PC-3 (cell line): ENCODE measurements around the gene SH3BP4. TPM values are rescaled to one million over a fixed set of nuclear protein-coding genes. Genes with fewer than 3 reads are reported as not detected.

ENCODE experiments used
- ATAC-seq: fragments of 200-7000 bp; cut with Tn5 transposase; 2 replicates; pipeline ENCODE4 v1.9.1; 2020; ENCODE audit warnings: mild to moderate bottlenecking, moderate library complexity
- BruUV-seq: library from RNA; stranded (reverse); fragments of 400-500 nt; replicated peaks from 2 replicates; lab custom pipeline; 2021; lab: Mats Ljungman, UMichigan
- CTCF ChIA-PET: fragments of 300-600 bp; sonication (Branson Sonifier 250); formaldehyde crosslinking; loops from one replicate; lab custom pipeline; 2022; ENCODE audit warnings: antibody characterized with exemption; lab: Charles Lee
- POLR2A ChIA-PET: fragments of 300-600 bp; sonication (Branson Sonifier 250); formaldehyde crosslinking; loops from one replicate; lab custom pipeline; 2022; ENCODE audit warnings: antibody characterized with exemption; ENCODE audit not compliant: unreplicated experiment; lab: Charles Lee
- DNase-seq: peaks from one replicate; pipeline ENCODE4 v3.0.0-alpha.2; 2015
- H2AFZ ChIP-seq: fragments of 300-600 bp; sonication (generic); 2 replicates; pipeline ENCODE4 v1.6.0; 2016; ENCODE audit warnings: antibody characterized with exemption, low read length
- H3F3A ChIP-seq: fragments of 300-600 bp; sonication (generic); one replicate; pipeline ENCODE4 v1.6.0; 2017; ENCODE audit warnings: antibody characterized with exemption, low read length, control low read depth, mild to moderate bottlenecking; ENCODE audit not compliant: unreplicated experiment
- H3K27ac ChIP-seq: fragments of 300-600 bp; sonication (generic); 2 replicates; pipeline ENCODE4 v1.5.1; 2016; ENCODE audit warnings: mild to moderate bottlenecking, low read length
- H3K27me3 ChIP-seq: fragments of 300-600 bp; sonication (generic); 2 replicates; pipeline ENCODE4 v1.6.1; 2016; ENCODE audit warnings: low read length, mixed read lengths
- H3K36me3 ChIP-seq: fragments of 300-600 bp; sonication (generic); 2 replicates; pipeline ENCODE4 v1.6.1; 2016; ENCODE audit warnings: low read depth, mixed run types, low read length, mixed read lengths
- H3K4me1 ChIP-seq: fragments of 300-600 bp; sonication (generic); 2 replicates; pipeline ENCODE4 v1.5.1; 2016; ENCODE audit warnings: low read length; ENCODE audit not compliant: insufficient read depth
- H3K4me2 ChIP-seq: fragments of 300-600 bp; sonication (generic); 2 replicates; pipeline ENCODE4 v1.6.0; 2016; ENCODE audit warnings: low read length
- H3K4me3 ChIP-seq: fragments of 300-600 bp; sonication (generic); 2 replicates; pipeline ENCODE4 v1.5.1; 2016; ENCODE audit warnings: mild to moderate bottlenecking, low read length, mixed read lengths
- H3K79me2 ChIP-seq: fragments of 300-600 bp; sonication (generic); 2 replicates; pipeline ENCODE4 v1.6.1; 2017; ENCODE audit warnings: low read length, mixed read lengths
- H3K9ac ChIP-seq: fragments of 300-600 bp; sonication (generic); 2 replicates; pipeline ENCODE4 v1.6.0; 2016; ENCODE audit warnings: mild to moderate bottlenecking, low read length
- H3K9me2 ChIP-seq: fragments of 300-600 bp; sonication (generic); replicated peaks from 2 replicates; pipeline ENCODE4 v1.6.1; 2016; ENCODE audit warnings: mixed run types, low read length, mixed read lengths
- H3K9me3 ChIP-seq: fragments of 300-600 bp; sonication (generic); 2 replicates; pipeline ENCODE4 v1.6.1; 2016; ENCODE audit warnings: low read length, mixed read lengths
- H4K20me1 ChIP-seq: fragments of 300-600 bp; sonication (generic); 2 replicates; pipeline ENCODE4 v1.6.1; 2016; ENCODE audit warnings: low read length, mixed read lengths
- CTCF ChIP-seq: fragments of 300-600 bp; sonication (generic); conservative IDR thresholded peaks from 2 replicates; pipeline ENCODE4 v1.5.1; 2017; ENCODE audit warnings: antibody characterized with exemption, low read depth, mild to moderate bottlenecking, low read length
- EZH2 ChIP-seq: fragments of 300-600 bp; sonication (generic); IDR thresholded peaks from one replicate; pipeline ENCODE4 v1.6.1; 2017; ENCODE audit warnings: antibody characterized with exemption, mild to moderate bottlenecking, low read length; ENCODE audit not compliant: unreplicated experiment
- EZH2phosphoT487 ChIP-seq: fragments of 300-600 bp; sonication (generic); IDR thresholded peaks from 2 replicates; pipeline ENCODE4 v1.6.1; 2018; ENCODE audit warnings: mild to moderate bottlenecking, antibody characterized with exemption, low read length, borderline replicate concordance
- intact Hi-C: fragments of 100-400 bp; cut with micrococcal nuclease; formaldehyde crosslinking; loops from 2 replicates; pipeline ENCODE4 v1.9.0; 2023
- total RNA-seq: library from RNA; depleted of rRNA; stranded (reverse); fragments of >200 nt; gene quantifications from 2 replicates; pipeline ENCODE4 v1.2.3, GENCODE V29; 2014

SH3BP4 gene
- total RNA-seq, 1 experiment from 2014 or later = 35.2 TPM

- no peaks in the 10 kb centered on the region for H3K36me3 ChIP-seq
- peak overlapping the region; percentile 56 for H3K4me2 ChIP-seq
- peak overlapping the region; percentile 24 for H3K27ac ChIP-seq
- H3K79me2 ChIP-seq = no peaks in the 10 kb centered on the region
- H3K9me2 ChIP-seq = no peaks in the 10 kb centered on the region
- peak; percentile 68 for ATAC-seq
- peak; percentile 71 for DNase-seq
- ChIA-PET POLR2A (no interaction called here), CTCF (interaction anchor here (0.6 to 0.7 kb wide), 3 partner anchors 48 to 497 kb away, joined by 3 to 4 read pairs (median 4); no protein-coding TSS in a partner anchor)
- no TSS peak for BruUV-seq
- no peak overlapping the region; the same call in 1 of the 2 replicates for H3K4me3 ChIP-seq
- no peaks in the 10 kb centered on the region for H4K20me1 ChIP-seq
- no peaks in the 10 kb centered on the region for H3K9me3 ChIP-seq
- H3K4me1 ChIP-seq = peaks cover 24% of the 10 kb centered on the region
- H3F3A ChIP-seq = no peaks in the 10 kb centered on the region
- no peak overlapping the region for H3K9ac ChIP-seq
- H2AFZ ChIP-seq = peak overlapping the region; percentile 7; the same call in 1 of the 2 replicates
- no peak for TF ChIP-seq EZH2phosphoT487
- TF ChIP-seq CTCF = peak; percentile 32; the same call in 1 of the 2 replicates
- no peaks in the 10 kb centered on the region for H3K27me3 ChIP-seq
- intact Hi-C loops = loop anchor here (1.0 to 10.0 kb wide), 2 partner anchors 71 to 113 kb away; no protein-coding TSS in a partner anchor
Observed at GRCh38 chr2:235098269-235098668, 146.5 kb downstream of the SH3BP4 start.

- no peaks in the 10 kb centered on the region for H3F3A ChIP-seq
- no peaks in the 10 kb centered on the region for H3K36me3 ChIP-seq
- no peaks in the 10 kb centered on the region for H3K79me2 ChIP-seq
- H3K27ac ChIP-seq = peak overlapping the region; percentile 24
- H3K4me1 ChIP-seq = peaks cover 24% of the 10 kb centered on the region
- H3K9ac ChIP-seq = no peak overlapping the region
- no peaks in the 10 kb centered on the region for H4K20me1 ChIP-seq
- ChIA-PET CTCF (interaction anchor here (0.6 to 0.7 kb wide), 3 partner anchors 49 to 496 kb away, joined by 3 to 4 read pairs (median 4); no protein-coding TSS in a partner anchor), POLR2A (interaction anchor here (0.6 kb wide), 1 partner anchor 141 kb away, joined by 3 read pairs; no protein-coding TSS in a partner anchor)
- intact Hi-C loops = loop anchor here (1.0 to 10.0 kb wide), 2 partner anchors 72 to 114 kb away; no protein-coding TSS in a partner anchor
- DNase-seq (peak; percentile 70), ATAC-seq (peak; percentile 90)
- peak overlapping the region; percentile 7; the same call in 1 of the 2 replicates for H2AFZ ChIP-seq
- no TSS peak for BruUV-seq
- H3K4me2 ChIP-seq = peak overlapping the region; percentile 56
- no peaks in the 10 kb centered on the region for H3K9me2 ChIP-seq
- H3K4me3 ChIP-seq = no peak overlapping the region; the same call in 1 of the 2 replicates
- H3K27me3 ChIP-seq = no peaks in the 10 kb centered on the region
- no peaks in the 10 kb centered on the region for H3K9me3 ChIP-seq
- TF ChIP-seq EZH2 (no peak), EZH2phosphoT487 (no peak), CTCF (no peak)
Observed at GRCh38 chr2:235098736-235099494, 147.1 kb downstream of the SH3BP4 start.
